Keratinocyte (primary cell): Measurements from ENCODE around the gene NTSR1. TPM values are rescaled to one million over a fixed set of nuclear protein-coding genes. Genes with fewer than 3 reads are reported as not detected.

Experiments
- DNase-seq: peaks from one replicate; pipeline ENCODE4 v3.0.0-alpha.2; 2011; ENCODE audit warnings: low read depth, missing footprints, low spot score
- FAIRE-seq: peaks from 2 replicates; lab custom pipeline; 2011; peaks lifted over from hg19 to GRCh38; lab: Jason Lieb, UNC
- H2AFZ ChIP-seq: 2 replicates; pipeline ENCODE4 v1.6.0; 2012; ENCODE audit warnings: low read length, control low read depth, inconsistent platforms; ENCODE audit not compliant: control insufficient read depth
- H3K27ac ChIP-seq: 2 replicates; pipeline ENCODE4 v1.5.1; 2011; ENCODE audit warnings: low read length; ENCODE audit not compliant: control insufficient read depth, insufficient read depth
- H3K27me3 ChIP-seq: 3 replicates; pipeline ENCODE4 v1.6.0; 2011; ENCODE audit warnings: low read length; ENCODE audit not compliant: control insufficient read depth, insufficient read depth; ENCODE audit errors: extremely low read depth
- H3K36me3 ChIP-seq, 2 experiments: 2 replicates in 1 of 2; 3 replicates in 1 of 2; pipeline ENCODE4 v1.5.1; 2011; ENCODE audit warnings: low read length in 2 of 2, mild to moderate bottlenecking in 1 of 2; ENCODE audit not compliant: control insufficient read depth in 2 of 2, insufficient read depth in 2 of 2; ENCODE audit errors: extremely low read depth in 1 of 2
- H3K4me1 ChIP-seq: 3 replicates; pipeline ENCODE4 v1.5.1; 2011; ENCODE audit warnings: low read length; ENCODE audit not compliant: control insufficient read depth, insufficient read depth; ENCODE audit errors: extremely low read depth
- H3K4me2 ChIP-seq: 3 replicates; pipeline ENCODE4 v1.6.0; 2011; ENCODE audit warnings: low read depth, low read length; ENCODE audit not compliant: control insufficient read depth, insufficient read depth; ENCODE audit errors: extremely low read depth
- H3K4me3 ChIP-seq, 3 experiments: fragments of 200-600 bp in 1 of 3; sonication (generic) in 1 of 3; 2 replicates in 2 of 3; 3 replicates in 1 of 3; pipeline ENCODE4 v1.5.1; 2011 to 2016; ENCODE audit warnings: low read length in 3 of 3, mild to moderate bottlenecking in 3 of 3, control low read depth in 2 of 3, inconsistent platforms in 1 of 3, low read depth in 1 of 3, mixed read lengths in 1 of 3, mixed run types in 1 of 3, moderate library complexity in 1 of 3; ENCODE audit not compliant: control insufficient read depth in 2 of 3, insufficient read depth in 2 of 3; ENCODE audit errors: extremely low read depth in 1 of 3
- H3K79me2 ChIP-seq: 2 replicates; pipeline ENCODE4 v1.6.0; 2012; ENCODE audit warnings: low read length; ENCODE audit not compliant: control insufficient read depth, insufficient read depth
- H3K9ac ChIP-seq: 3 replicates; pipeline ENCODE4 v1.6.0; 2011; ENCODE audit warnings: low read length; ENCODE audit not compliant: control insufficient read depth, insufficient read depth; ENCODE audit errors: extremely low read depth
- H3K9me1 ChIP-seq: 3 replicates; pipeline ENCODE4 v1.6.0; 2011; ENCODE audit warnings: low read length; ENCODE audit not compliant: control insufficient read depth, insufficient read depth; ENCODE audit errors: extremely low read depth
- H3K9me3 ChIP-seq: 2 replicates; pipeline ENCODE4 v1.5.1; 2012; ENCODE audit warnings: low read depth, low read length; ENCODE audit not compliant: control insufficient read depth
- H4K20me1 ChIP-seq: 3 replicates; pipeline ENCODE4 v1.6.0; 2011; ENCODE audit warnings: low read length; ENCODE audit not compliant: control insufficient read depth, insufficient read depth; ENCODE audit errors: extremely low read depth
- CTCF ChIP-seq, 3 experiments: IDR thresholded peaks in 1 of 3; conservative IDR thresholded peaks in 1 of 3; optimal IDR thresholded peaks in 1 of 3; 2 replicates in 2 of 3; 3 replicates in 1 of 3; pipeline versions ENCODE3 to v1.5.1; 2011; ENCODE audit warnings: low read length in 3 of 3, mild to moderate bottlenecking in 3 of 3, moderate library complexity in 2 of 3, control low read depth in 1 of 3, inconsistent platforms in 1 of 3; ENCODE audit not compliant: insufficient read depth in 2 of 3; ENCODE audit errors: extremely low read depth in 1 of 3
- EZH2 ChIP-seq: IDR thresholded peaks from one replicate; pipeline ENCODE4 v1.6.1; 2012; ENCODE audit warnings: inconsistent platforms, mild to moderate bottlenecking, low read length, moderate library complexity
- dilution Hi-C: fragments of 300-500 bp; cut with MboI; formaldehyde crosslinking; loops from one replicate; pipeline ENCODE4 v1.7.0; 2020; ENCODE audit warnings: low sequenced_read_pairs; ENCODE audit not compliant: extremely low pct_ligation_motif_present
- polyA plus RNA-seq, 5 experiments: library from polyadenylated mRNA; depleted of rRNA in 3 of 5; stranded (reverse) in 3 of 5; stranded (forward) in 1 of 5; unstranded in 1 of 5; fragments of >200 nt; gene quantifications; 1 replicate in 1 of 5; 2 replicates in 3 of 5; 3 replicates in 1 of 5; pipeline versions ENCODE4 v1.2.1 to v1.2.3, GENCODE V29; 2011 to 2012; ENCODE audit warnings: missing spikeins in 2 of 5, low read depth in 1 of 5, low replicate concordance in 1 of 5

NTSR1 gene
- polyA plus RNA-seq, 1 donor (not counting 4 experiments of a cell fraction or from before 2014, with no cell fraction given) = 0.55 TPM

DNA sequence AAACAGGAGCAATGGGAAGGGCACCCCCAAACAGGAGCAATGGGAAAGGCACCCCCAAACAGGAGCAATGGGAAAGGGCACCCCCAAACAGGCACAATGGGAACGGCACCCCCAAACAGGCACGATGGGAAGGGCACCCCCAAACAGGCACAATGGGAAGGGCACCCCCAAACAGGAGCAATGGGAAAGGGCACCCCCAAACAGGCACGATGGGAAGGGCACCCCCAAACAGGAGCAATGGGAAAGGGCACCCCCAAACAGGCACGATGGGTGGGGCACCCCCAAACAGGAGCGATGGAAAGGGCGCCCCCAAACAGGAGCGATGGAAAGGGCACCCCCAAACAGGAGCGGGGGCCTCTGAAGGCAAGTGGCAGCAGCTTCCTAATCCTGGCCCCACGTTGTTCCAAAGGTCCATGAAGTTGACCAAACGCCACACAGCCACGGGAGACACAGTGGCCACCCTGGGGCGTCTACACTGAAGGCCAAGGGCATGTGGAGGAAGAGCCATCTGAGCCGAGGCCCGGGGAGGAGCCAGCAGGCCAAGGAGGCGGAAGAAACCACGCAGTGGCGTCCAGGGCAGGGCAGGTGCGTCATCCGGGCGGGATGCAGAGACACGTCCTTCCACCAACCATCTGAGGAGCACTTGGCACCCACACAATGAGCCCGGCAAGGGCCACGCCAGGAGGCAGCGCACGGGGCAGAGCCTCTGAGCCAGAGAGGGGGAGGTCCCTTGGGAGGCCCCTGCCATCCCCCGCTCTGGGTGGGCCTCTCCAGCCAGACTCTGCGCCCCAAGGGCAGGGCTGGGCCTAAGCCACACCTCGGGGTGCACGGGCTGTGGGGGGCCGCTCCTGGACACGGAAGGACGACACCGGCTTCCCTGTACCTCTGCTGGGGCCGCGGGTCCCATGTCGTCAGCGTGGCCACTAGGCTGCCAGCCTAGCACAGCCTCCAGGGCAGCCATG is 21.5 kb upstream of the NTSR1 start:
- Histone ChIP-seq H2AFZ (peak overlapping the region; percentile 56), H3K4me3 (no peak overlapping the region), H3K9me3 (no peaks in the 10 kb centered on the region), H3K79me2 (no peaks in the 10 kb centered on the region), H3K27me3 (no peaks in the 10 kb centered on the region), H3K36me3 (no peaks in the 10 kb centered on the region), H3K9ac (no peak overlapping the region), H3K4me1 (peaks cover 16% of the 10 kb centered on the region), H3K9me1 (no peaks in the 10 kb centered on the region), H3K27ac (peak overlapping the region; percentile 20), H4K20me1 (no peaks in the 10 kb centered on the region), H3K4me2 (peak overlapping the region; percentile 32)
- FAIRE-seq (peak; percentile 73), DNase-seq (peak; percentile 50)
- dilution Hi-C loops = no loop called here
- TF ChIP-seq EZH2 (no peak), CTCF (optimal IDR thresholded peaks at IDR 0.05 in 1 of 3, IDR thresholded peaks at IDR 0.05 in 1 of 3, conservative IDR thresholded peaks at IDR 0.05 in 1 of 3; ENCODE audit: extremely low read depth in 1 of 3, insufficient read depth in 2 of 3, low read length in 3 of 3) (no peak)

DNA sequence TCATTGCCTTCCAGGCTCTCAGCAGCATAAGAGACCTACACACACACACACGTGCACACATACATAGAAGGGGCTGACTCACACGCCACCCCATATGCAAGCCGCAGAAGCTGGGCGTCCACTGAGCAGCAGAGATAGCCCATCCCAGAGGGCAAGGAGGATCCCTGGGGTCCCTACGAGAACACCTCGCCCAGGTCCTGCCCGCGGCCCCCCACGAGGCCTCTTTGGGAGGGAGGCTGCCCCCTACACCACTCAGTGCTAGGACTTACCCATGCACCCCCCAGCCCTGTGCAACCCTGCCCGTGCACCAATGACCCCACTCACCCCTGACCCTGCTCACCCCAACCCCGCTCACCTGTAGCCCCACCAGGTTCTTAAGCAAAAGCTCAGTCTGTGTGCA is 20.6 kb upstream of the NTSR1 start:
- H3K4me2 ChIP-seq = no peak overlapping the region
- peaks cover 5% of the 10 kb centered on the region for H3K27me3 ChIP-seq
- TF ChIP-seq CTCF (optimal IDR thresholded peaks at IDR 0.05 in 1 of 3, IDR thresholded peaks at IDR 0.05 in 1 of 3, conservative IDR thresholded peaks at IDR 0.05 in 1 of 3; ENCODE audit: extremely low read depth in 1 of 3, insufficient read depth in 2 of 3, low read length in 3 of 3) (no peak), EZH2 (no peak)
- H2AFZ ChIP-seq = no peak overlapping the region
- H3K36me3 ChIP-seq = no peaks in the 10 kb centered on the region
- H3K4me1 ChIP-seq = peaks cover 16% of the 10 kb centered on the region
- H4K20me1 ChIP-seq = no peaks in the 10 kb centered on the region
- no peaks in the 10 kb centered on the region for H3K9me3 ChIP-seq
- H3K79me2 ChIP-seq = no peaks in the 10 kb centered on the region
- FAIRE-seq = no peak
- no peak for DNase-seq
- no peak overlapping the region for H3K9ac ChIP-seq
- H3K4me3 ChIP-seq = no peak overlapping the region
- dilution Hi-C loops = no loop called here
- H3K27ac ChIP-seq = no peak overlapping the region
- H3K9me1 ChIP-seq = no peaks in the 10 kb centered on the region
